ENCODE measurements around the gene ANXA4. TPM values are rescaled to one million over a fixed set of nuclear protein-coding genes. Genes with fewer than 3 reads are reported as not detected.
A peak's percentile ranks its signal among the peaks of the same experiment; 100 is the strongest.

The ANXA4 gene
- total RNA-seq, 1 experiment from 2014 or later, result 51.1 TPM

DNA sequence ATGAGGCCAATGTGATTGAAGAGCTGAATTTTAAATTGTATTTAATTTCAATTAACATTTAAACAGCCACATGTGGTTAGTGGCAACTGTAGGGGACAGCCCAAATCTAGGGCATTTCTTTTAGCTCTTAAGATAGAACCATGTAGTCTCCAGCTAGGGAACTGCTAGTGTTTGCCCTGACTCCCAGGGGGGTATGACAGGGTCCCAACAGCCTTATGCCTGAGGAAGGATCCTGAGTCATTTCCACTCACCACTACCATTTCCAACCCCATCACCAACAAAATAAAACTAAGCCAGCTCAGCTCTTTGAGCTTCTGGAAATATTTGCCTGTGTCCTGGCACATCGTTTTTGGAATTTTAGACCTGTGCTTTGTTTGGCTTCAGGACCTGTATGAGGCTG is 73.8 kb downstream of the ANXA4 start:
- TF ChIP-seq, protein P1, sequence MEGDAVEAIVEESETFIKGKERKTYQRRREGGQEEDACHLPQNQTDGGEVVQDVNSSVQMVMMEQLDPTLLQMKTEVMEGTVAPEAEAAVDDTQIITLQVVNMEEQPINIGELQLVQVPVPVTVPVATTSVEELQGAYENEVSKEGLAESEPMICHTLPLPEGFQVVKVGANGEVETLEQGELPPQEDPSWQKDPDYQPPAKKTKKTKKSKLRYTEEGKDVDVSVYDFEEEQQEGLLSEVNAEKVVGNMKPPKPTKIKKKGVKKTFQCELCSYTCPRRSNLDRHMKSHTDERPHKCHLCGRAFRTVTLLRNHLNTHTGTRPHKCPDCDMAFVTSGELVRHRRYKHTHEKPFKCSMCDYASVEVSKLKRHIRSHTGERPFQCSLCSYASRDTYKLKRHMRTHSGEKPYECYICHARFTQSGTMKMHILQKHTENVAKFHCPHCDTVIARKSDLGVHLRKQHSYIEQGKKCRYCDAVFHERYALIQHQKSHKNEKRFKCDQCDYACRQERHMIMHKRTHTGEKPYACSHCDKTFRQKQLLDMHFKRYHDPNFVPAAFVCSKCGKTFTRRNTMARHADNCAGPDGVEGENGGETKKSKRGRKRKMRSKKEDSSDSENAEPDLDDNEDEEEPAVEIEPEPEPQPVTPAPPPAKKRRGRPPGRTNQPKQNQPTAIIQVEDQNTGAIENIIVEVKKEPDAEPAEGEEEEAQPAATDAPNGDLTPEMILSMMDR (conservative IDR thresholded peaks at IDR 0.05; ENCODE audit: low read depth, low read length), result no peak
- no peak for TF ChIP-seq EZH2phosphoT487 (IDR thresholded peaks at IDR 0.05; ENCODE audit: borderline replicate concordance, low read length)
- TF ChIP-seq EZH2 (IDR thresholded peaks at IDR 0.05; ENCODE audit: low read length, unreplicated experiment), result no peak
- H3K4me3 ChIP-seq (ENCODE audit: low read length), result no peak overlapping the region
- ATAC-seq, result peak; percentile 60
- DNase-seq, result peak; percentile 24
- H3K4me1 ChIP-seq (ENCODE audit: insufficient read depth, low read length), result peaks cover 13% of the 10 kb centered on the region
- H4K20me1 ChIP-seq (ENCODE audit: low read length), result no peaks in the 10 kb centered on the region
- BruUV-seq (replicated peaks), result no TSS peak
- no peak overlapping the region for H2AFZ ChIP-seq (ENCODE audit: low read length)
- H3K9me2 ChIP-seq (replicated peaks; ENCODE audit: low read length), result no peaks in the 10 kb centered on the region
- intact Hi-C loops (cut with micrococcal nuclease), result loop anchor here (5.0 kb wide), 1 partner anchor 43 kb away; no protein-coding TSS in a partner anchor
- H3K27me3 ChIP-seq (ENCODE audit: low read length), result no peaks in the 10 kb centered on the region
- CTCF ChIA-PET, result interaction anchor here (0.5 to 4.7 kb wide), 4 partner anchors 74 to 296 kb away, joined by 3 to 89 read pairs (median 5); partner anchors contain the start of gene ANXA4
- no peak overlapping the region for H3K9ac ChIP-seq (ENCODE audit: low read length)
- no peaks in the 10 kb centered on the region; the same call in 1 of the 2 replicates for H3K36me3 ChIP-seq (ENCODE audit: low read depth, low read length)
- no peak overlapping the region for H3K27ac ChIP-seq (ENCODE audit: low read length)
- POLR2A ChIA-PET (ENCODE audit: unreplicated experiment), result interaction anchor here (1.0 kb wide), 1 partner anchor 91 kb away, joined by 4 read pairs; no protein-coding TSS in a partner anchor
- no peaks in the 10 kb centered on the region for H3K79me2 ChIP-seq (ENCODE audit: low read length)
- no peak overlapping the region for H3K4me2 ChIP-seq (ENCODE audit: low read length)
- no peaks in the 10 kb centered on the region for H3K9me3 ChIP-seq (ENCODE audit: low read length)
- H3F3A ChIP-seq (ENCODE audit: low read length, unreplicated experiment), result no peaks in the 10 kb centered on the region

DNA sequence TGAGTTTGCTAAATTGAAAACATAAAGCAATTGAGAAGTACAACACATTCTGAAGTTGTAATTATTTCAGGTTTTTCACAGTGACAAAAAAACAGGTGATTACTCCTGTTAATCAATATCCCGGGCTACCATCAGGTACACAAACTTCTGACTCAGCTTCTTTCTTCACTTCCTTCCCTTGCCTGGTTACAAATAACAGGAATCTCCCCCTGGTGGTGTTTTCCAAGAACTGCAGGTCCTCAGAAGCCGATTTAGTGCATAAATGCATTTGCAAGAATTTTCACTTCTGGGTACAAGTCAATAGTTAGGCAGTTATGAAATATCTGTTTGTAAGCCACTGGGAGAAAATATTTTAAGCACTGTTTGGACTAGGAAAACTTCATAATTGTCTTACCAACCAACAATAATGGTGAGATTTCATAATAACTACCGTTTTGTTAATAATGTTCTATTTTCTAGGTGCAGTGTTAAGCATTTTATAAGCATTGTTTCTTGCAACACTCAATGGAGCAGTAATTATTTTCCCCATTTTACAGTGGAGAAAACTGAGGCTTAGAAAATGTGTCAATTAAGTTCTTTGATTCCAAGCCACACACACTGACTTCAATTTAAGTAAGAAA is 75.1 kb downstream of the ANXA4 start:
- Histone ChIP-seq H3K9ac (ENCODE audit: low read length) (no peak overlapping the region), H3K4me1 (ENCODE audit: insufficient read depth, low read length) (peaks cover 13% of the 10 kb centered on the region), H3K9me2 (replicated peaks; ENCODE audit: low read length) (no peaks in the 10 kb centered on the region), H3K27ac (ENCODE audit: low read length) (no peak overlapping the region), H2AFZ (ENCODE audit: low read length) (no peak overlapping the region), H3F3A (ENCODE audit: low read length, unreplicated experiment) (no peaks in the 10 kb centered on the region), H3K79me2 (ENCODE audit: low read length) (no peaks in the 10 kb centered on the region), H3K36me3 (ENCODE audit: low read depth, low read length) (no peaks in the 10 kb centered on the region; the same call in 1 of the 2 replicates), H3K27me3 (ENCODE audit: low read length) (no peaks in the 10 kb centered on the region), H3K4me3 (ENCODE audit: low read length) (no peak overlapping the region), H3K4me2 (ENCODE audit: low read length) (peak overlapping the region; percentile 21; the same call in 1 of the 2 replicates), H4K20me1 (ENCODE audit: low read length) (no peaks in the 10 kb centered on the region), H3K9me3 (ENCODE audit: low read length) (no peaks in the 10 kb centered on the region)
- ATAC-seq (peak; percentile 56), DNase-seq (peak; percentile 97)
- BruUV-seq (replicated peaks), result no TSS peak
- intact Hi-C loops (cut with micrococcal nuclease), result loop anchor here (1.0 to 5.0 kb wide), 3 partner anchors 45 to 93 kb away; no protein-coding TSS in a partner anchor
- TF ChIP-seq EZH2phosphoT487 (IDR thresholded peaks at IDR 0.05; ENCODE audit: borderline replicate concordance, low read length) (no peak), EZH2 (IDR thresholded peaks at IDR 0.05; ENCODE audit: low read length, unreplicated experiment) (no peak)
- TF ChIP-seq, protein P1 (conservative IDR thresholded peaks at IDR 0.05; ENCODE audit: low read depth, low read length), result peak; percentile 94
- CTCF ChIA-PET, result interaction anchor here (0.5 to 4.7 kb wide), 9 partner anchors 11 to 301 kb away, joined by 3 to 89 read pairs (median 3); partner anchors contain the start of gene ANXA4
- POLR2A ChIA-PET (ENCODE audit: unreplicated experiment), result interaction anchor here (1.0 kb wide), 1 partner anchor 92 kb away, joined by 7 read pairs; no protein-coding TSS in a partner anchor

Measured in PC-3 (cell line).